ENCODE results near the gene XYLT1.
"Not testable (repeated sequence)": the region's sequence is repeated elsewhere in the genome, so short reads cannot be mapped to it uniquely, and the experiment has no call there.

XYLT1 gene

DNA sequence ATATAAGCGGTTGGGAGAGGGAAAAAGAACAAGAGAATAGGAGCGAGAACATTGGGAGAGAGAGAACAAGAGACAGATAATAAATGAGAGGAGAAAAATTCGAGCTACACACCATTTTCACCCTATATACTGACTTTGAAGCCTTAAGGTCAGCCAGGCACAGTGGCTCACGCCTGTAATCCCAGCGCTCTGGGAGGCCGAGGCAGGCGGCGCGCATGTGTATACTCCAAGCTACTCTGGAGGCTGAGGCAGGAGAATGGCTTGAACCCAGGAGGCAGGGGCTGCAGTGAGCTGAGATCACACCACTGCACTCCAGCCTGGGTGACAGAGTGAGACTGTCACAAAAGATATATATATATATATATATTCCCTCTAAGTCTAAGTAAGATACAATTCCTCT is 164.5 kb downstream of the XYLT1 start:
- not testable (repeated sequence) for DNase-seq (ENCODE audit: low read depth in 2 of 2)

DNA sequence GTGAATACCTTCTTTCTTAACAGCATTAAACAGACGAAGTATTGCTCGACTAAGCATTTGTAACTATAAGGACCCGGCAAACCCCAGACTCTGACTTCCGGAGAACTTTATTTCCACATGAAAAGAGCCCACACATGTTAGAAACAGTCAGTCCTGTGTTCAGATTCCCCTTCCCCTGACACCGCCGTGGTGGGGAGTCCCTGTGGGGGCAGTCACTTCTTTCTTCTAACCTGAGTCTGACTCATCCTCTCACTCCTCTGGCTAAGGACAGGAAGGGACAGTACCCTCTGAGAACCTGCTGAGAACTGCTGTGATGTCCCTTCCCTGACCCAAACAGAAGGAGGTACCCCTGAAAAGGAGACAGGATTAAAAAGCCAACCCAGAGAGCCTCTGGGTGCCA is 165.1 kb downstream of the XYLT1 start:
- DNase-seq (ENCODE audit: low read depth in 2 of 2), result peak; percentile 15 to 31

DNA sequence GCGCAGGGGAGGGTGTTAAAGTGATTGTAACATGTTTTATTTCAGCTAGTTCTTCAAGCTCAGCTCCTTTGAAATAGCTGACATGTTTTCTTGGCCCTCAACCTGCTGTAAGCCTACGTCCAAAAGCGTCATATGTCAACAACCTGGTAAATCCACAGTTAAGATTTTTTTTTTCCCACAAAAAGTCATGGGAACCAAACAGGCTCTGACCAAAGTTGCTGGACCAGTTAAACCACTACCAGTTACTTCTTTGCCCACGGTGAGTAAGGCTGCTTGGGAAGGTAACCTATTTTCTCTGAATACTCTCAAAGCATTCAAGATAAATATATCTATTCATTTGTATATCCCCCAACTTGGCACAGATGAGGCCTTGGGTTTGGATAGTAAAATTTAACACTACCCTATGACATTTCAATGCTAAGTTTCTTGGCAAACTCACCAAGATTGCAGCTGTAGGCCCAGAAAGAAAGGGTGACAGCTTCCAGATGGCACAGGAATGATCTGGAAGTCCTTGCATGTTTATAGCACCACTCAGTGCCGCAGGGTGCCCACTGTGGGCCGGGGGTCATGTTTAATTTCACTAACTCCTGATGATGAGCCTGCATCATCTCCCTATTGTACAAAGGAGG is 166.2 kb downstream of the XYLT1 start:
- no peak for DNase-seq (ENCODE audit: low read depth in 2 of 2)

- DNase-seq (ENCODE audit: low read depth in 2 of 2), result no peak
Observed at GRCh38 chr16:17304106-17304490, 166.7 kb downstream of the XYLT1 start.

GRCh38 chr16:17303101-17303500 is 167.7 kb downstream of the XYLT1 start:
- no peak for DNase-seq (ENCODE audit: low read depth in 2 of 2)

GRCh38 chr16:17302620-17303019 is 168.1 kb downstream of the XYLT1 start:
- DNase-seq (ENCODE audit: low read depth in 2 of 2), result no peak

DNA sequence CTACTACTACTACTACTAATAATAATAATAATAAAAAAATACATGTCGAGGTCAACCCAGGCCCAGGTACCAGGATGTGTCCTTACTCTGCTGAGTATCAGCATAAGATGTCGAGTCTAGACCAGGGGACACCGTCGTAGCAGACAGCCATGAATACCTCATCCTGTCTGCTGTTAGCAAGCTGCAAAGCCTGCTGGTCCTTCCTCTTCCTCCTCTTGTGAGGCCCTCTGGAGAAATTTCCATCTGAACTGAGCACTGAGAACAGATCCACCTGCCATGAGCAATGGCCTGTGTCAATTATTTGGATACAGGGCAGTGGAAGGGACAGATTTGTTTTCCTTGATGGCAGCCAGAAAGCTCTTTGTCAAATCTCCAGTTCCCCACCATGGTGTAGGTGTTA is 168.5 kb downstream of the XYLT1 start:
- DNase-seq (ENCODE audit: low read depth in 2 of 2), result no peak

DNA sequence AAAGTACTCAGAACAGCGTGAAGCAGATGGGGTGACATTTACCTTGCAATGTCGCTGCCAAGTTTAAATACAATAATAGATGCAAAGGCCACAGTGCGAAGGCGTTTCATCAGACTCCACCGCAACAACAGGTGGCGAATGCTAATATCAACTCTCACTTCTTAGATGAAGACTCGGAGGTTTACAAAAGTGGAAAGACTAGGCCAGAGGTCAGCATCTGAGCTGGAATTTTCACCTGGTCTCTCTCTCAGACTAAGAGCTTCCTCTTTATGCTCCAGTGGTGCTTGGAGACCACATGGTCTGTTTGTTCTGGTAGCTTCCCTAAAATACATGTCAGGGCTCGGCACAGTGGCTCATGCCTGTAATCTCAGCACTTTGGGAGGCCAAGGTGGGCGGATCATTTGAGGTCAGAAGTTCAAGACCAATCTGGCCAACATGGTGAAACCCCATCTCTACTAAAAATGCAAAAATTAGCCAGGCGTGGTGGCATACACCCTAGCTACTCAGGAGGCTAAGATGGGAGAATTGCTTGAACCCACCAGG is 169.1 kb downstream of the XYLT1 start:
- no peak for DNase-seq (ENCODE audit: low read depth in 2 of 2)

GRCh38 chr16:17301184-17301583 is 169.6 kb downstream of the XYLT1 start:
- DNase-seq (ENCODE audit: low read depth in 2 of 2), result no peak

DNA sequence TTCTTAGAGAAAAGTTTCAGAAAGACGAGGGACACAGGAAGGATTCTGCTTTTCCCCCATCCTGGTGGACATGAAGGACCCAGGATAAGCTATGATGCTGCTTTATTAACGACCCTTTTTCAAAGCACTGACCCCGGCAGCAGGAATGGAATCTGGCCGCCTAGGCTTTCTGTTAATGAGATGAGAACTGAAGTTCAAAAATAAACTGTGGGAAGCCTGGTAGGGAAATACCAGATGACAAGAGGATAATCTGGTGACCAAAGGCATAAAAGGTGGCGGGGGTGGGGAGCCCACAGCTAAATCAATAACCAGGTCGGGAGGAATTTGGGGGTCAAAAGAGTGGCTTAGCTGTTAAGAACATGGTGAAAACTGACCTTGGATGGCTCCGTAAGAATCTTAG is 171.0 kb downstream of the XYLT1 start:
- no peak for DNase-seq (ENCODE audit: low read depth in 2 of 2)

GRCh38 chr16:17298238-17298637 is 172.5 kb downstream of the XYLT1 start:
- DNase-seq (ENCODE audit: low read depth in 2 of 2), result no peak

GRCh38 chr16:17296431-17296830 is 174.3 kb downstream of the XYLT1 start:
- no peak for DNase-seq (ENCODE audit: low read depth in 2 of 2)

DNA sequence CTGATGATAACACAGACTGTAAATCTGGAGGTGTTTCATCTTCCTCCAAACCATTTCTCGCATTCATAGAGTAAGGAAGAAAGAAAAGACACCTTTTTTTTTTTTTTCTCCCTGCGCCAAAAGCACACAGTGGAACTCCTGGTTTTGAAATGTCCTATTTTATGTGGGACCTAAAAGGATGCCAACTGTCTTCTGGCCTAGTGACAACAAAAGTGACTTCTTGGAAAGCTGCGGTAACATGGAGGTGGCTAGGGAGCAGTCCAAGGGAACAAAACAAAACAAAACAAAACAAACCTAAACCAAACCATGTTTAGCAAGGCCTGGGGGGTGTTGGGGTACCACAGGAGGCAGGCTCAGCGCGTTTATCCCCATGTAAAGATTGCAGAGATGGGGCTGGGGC is 174.8 kb downstream of the XYLT1 start:
- no peak for DNase-seq (ENCODE audit: low read depth in 2 of 2)

DNA sequence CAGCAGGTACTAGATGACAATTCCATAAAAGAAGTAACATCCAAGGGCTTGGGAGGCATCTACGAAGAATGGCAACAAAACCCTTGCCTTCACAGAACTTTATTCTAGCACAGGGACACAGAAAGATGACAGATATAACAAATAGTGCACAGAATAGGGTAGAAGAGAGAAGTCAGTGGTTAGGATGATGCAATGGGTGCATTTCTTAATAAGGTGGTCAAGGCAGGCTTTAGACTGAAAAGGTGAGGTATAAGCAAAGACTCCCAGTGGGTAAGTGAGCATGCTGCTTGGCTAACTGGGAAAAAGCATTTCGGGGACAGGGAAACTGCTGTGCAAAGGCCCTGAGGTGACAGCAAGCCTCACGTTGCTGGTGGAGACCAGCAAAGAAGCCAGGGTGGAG is 175.9 kb downstream of the XYLT1 start:
- DNase-seq (ENCODE audit: low read depth in 2 of 2), result no peak

DNA sequence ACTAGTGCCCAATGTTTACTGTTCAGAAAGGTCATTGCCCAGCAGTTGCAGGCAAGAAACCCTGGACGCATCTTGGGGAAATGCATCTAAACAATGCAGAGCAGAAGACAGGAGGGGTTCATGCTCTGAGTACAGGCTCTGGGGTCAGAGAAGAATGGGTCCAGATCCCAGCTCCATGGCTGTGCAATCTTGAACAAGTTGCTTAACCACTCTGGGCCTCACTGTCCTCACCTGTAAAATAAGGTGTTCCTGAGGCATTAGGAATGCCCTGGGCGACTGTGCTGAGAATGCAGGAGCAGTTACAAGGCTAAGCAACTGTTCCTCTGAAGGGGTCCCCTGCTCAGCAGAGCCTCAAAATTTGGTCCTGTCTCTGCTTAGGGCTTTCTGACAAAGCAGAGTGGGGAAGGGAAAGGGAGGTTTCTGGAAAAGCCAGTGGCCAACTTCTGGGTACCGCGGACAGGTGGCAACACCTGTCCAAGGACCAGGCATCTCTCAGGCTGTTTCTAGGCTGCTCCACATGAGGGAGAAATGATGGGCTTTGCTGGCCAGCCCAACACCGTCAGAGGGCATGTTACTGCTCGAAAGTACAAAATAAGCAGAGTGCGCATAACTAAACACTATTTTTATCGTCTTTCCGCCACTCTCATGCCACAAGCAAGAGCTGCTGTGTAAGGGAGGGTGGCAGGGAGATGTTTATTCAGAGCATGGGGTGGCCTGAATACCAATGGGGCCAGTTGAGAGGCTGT is 176.8 kb downstream of the XYLT1 start:
- DNase-seq (ENCODE audit: low read depth in 2 of 2), result no peak

DNA sequence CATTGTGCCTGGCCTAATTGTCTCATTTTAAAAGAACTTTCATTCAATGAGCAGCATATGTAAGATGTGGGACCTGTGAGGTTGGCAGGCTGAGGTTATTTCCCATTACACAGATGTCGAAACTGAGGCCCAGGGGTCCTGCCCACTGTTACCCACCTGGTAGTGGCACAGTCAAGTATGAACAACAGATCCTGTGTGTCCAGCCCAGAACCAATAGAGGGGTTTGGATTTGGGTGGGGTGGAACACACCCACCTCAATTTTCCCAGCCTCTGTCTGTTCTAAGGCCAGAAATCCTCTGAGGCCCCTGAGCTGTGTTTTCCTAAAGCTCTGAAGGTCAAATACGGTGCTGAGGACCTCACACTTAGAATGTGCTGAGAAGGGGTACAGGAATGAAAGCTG is 179.5 kb downstream of the XYLT1 start:
- no peak for DNase-seq (ENCODE audit: low read depth in 2 of 2)

GRCh38 chr16:17289674-17290635 is 180.8 kb downstream of the XYLT1 start:
- no peak for DNase-seq (ENCODE audit: low read depth in 2 of 2)

- DNase-seq (ENCODE audit: low read depth in 2 of 2), result no peak
Observed at GRCh38 chr16:17289050-17289449, 181.7 kb downstream of the XYLT1 start.

GRCh38 chr16:17287166-17287800 is 183.5 kb downstream of the XYLT1 start:
- no peak for DNase-seq (ENCODE audit: low read depth in 2 of 2)

- no peak for DNase-seq (ENCODE audit: low read depth in 2 of 2)
Observed at GRCh38 chr16:17286443-17286842, 184.3 kb downstream of the XYLT1 start.

DNA sequence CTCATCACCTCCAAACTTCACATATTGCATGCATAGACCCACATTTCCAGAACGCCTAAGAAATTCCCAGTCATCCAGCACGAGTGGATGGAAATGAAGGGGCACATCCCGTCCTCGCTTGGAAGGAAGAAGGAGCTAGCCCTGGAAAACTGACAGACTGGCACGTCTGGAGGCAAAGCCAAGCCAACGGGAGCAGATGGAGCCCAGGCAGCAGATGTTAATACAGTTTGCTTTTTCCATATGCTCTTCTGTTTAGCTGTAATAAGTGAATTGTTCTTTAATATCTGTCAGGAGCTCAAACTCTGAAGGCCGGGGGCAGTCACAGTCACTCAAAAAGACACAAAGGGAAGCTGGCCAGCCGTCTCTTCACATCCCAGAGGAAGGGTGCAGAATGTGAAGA is 187.7 kb downstream of the XYLT1 start:
- DNase-seq (ENCODE audit: low read depth in 2 of 2), result no peak

DNA sequence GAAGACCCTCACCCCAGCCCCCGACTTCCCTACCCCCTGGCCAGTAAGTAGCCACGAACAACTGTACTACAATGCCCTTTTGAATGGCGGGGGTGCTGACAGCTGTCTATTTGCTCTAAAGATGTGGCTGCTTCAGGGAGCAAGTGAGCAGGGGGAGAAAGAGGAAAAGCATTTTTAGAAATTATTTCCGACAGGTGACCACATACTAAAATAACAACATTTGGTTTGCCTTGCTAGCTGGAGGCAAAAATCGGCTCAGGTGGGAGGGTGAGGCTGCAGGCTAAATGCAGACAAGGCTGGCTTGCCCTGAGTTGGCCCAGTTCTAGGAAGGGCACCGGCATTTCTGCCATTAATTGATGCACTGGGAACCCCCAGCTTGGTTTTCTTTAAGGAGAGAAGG is 188.5 kb downstream of the XYLT1 start:
- DNase-seq (ENCODE audit: low read depth in 2 of 2), result no peak

All from stimulated activated CD4-positive, alpha-beta T cell treated with anti-CD3 and anti-CD28 coated beads, Interleukin-4, amount 100 ng/mL, for 48 hours (primary cell).